ENCODE measurements around the gene MRPS6. TPM values are rescaled to one million over a fixed set of nuclear protein-coding genes. Genes with fewer than 3 reads are reported as not detected.

MRPS6 gene
- total RNA-seq, 1 donor from 2014 or later, result 40.2 TPM

GRCh38 chr21:34181431-34182039 is 108.2 kb downstream of the MRPS6 start:
- H3K4me1 Mint-ChIP-seq, result no peaks in the 10 kb centered on the region
- H3K4me3 Mint-ChIP-seq, result no peak overlapping the region
- intact Hi-C loops (cut with micrococcal nuclease), result no loop called here
- ATAC-seq (ENCODE audit: low read depth) (no peak), DNase-seq (no peak)
- no peaks in the 10 kb centered on the region for H3K36me3 Mint-ChIP-seq (ENCODE audit: low read depth)
- no peak for TF ChIP-seq CTCF (IDR thresholded peaks at IDR 0.05)
- POLR2A ChIA-PET, result no interaction called here
- no peaks in the 10 kb centered on the region for H3K9me3 Mint-ChIP-seq
- no peak overlapping the region for H3K27ac Mint-ChIP-seq
- no peaks in the 10 kb centered on the region for H3K27me3 Mint-ChIP-seq
- CTCF ChIA-PET, result no interaction called here

DNA sequence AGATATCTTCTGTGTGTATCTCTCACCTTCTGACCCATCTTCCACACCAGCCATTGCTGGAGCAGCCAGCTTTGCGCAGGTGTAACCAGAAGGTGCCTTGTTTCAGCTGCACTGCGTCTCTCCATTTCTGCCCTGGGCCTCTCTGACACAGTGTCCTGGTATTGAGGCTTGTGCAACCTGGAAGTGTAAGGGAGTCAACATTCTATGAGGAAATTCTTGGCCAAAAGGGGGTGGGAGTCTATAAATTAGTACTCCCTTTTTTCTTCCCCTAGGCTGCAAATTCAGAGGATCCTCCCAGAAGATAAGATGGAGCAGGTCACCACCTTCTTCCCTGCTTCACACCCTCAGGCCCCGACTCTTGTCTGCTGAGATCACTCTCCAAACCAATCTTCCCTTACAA is 109.1 kb downstream of the MRPS6 start:
- TF ChIP-seq CTCF (IDR thresholded peaks at IDR 0.05), result no peak
- ATAC-seq (ENCODE audit: low read depth) (no peak), DNase-seq (no peak)
- H3K36me3 Mint-ChIP-seq (ENCODE audit: low read depth), result no peaks in the 10 kb centered on the region
- no peaks in the 10 kb centered on the region for H3K4me1 Mint-ChIP-seq
- H3K27me3 Mint-ChIP-seq, result no peaks in the 10 kb centered on the region
- no peak overlapping the region for H3K4me3 Mint-ChIP-seq
- CTCF ChIA-PET, result no interaction called here
- H3K9me3 Mint-ChIP-seq, result no peaks in the 10 kb centered on the region
- no peak overlapping the region for H3K27ac Mint-ChIP-seq
- POLR2A ChIA-PET, result no interaction called here
- intact Hi-C loops (cut with micrococcal nuclease), result no loop called here

- no peak overlapping the region for H3K4me3 Mint-ChIP-seq
- intact Hi-C loops (cut with micrococcal nuclease), result no loop called here
- H3K27me3 Mint-ChIP-seq, result no peaks in the 10 kb centered on the region
- no peak for DNase-seq
- no peaks in the 10 kb centered on the region for H3K4me1 Mint-ChIP-seq
- H3K36me3 Mint-ChIP-seq (ENCODE audit: low read depth), result no peaks in the 10 kb centered on the region
- H3K9me3 Mint-ChIP-seq, result peaks cover 2% of the 10 kb centered on the region
- ChIA-PET CTCF (no interaction called here), POLR2A (interaction anchor here (0.6 kb wide), 1 partner anchor 18 kb away, joined by 3 read pairs; no protein-coding TSS in a partner anchor)
- ATAC-seq (ENCODE audit: low read depth), result no peak
- no peak for TF ChIP-seq CTCF (IDR thresholded peaks at IDR 0.05)
- H3K27ac Mint-ChIP-seq, result no peak overlapping the region
Measured at GRCh38 chr21:34183331-34183928, 110.1 kb downstream of the MRPS6 start.

GRCh38 chr21:34184232-34184631 is 110.9 kb downstream of the MRPS6 start:
- H3K36me3 Mint-ChIP-seq (ENCODE audit: low read depth), result peaks cover under 1% of the 10 kb centered on the region
- TF ChIP-seq CTCF (IDR thresholded peaks at IDR 0.05), result no peak
- ATAC-seq (ENCODE audit: low read depth), result no peak
- H3K4me3 Mint-ChIP-seq, result no peak overlapping the region
- H3K9me3 Mint-ChIP-seq, result peaks cover 9% of the 10 kb centered on the region
- H3K27ac Mint-ChIP-seq, result no peak overlapping the region
- intact Hi-C loops (cut with micrococcal nuclease), result no loop called here
- H3K27me3 Mint-ChIP-seq, result no peaks in the 10 kb centered on the region
- no peak for DNase-seq
- H3K4me1 Mint-ChIP-seq, result no peaks in the 10 kb centered on the region
- ChIA-PET POLR2A (no interaction called here), CTCF (interaction anchor here (0.6 kb wide), 1 partner anchor 283 kb away, joined by 3 read pairs; no protein-coding TSS in a partner anchor)

DNA sequence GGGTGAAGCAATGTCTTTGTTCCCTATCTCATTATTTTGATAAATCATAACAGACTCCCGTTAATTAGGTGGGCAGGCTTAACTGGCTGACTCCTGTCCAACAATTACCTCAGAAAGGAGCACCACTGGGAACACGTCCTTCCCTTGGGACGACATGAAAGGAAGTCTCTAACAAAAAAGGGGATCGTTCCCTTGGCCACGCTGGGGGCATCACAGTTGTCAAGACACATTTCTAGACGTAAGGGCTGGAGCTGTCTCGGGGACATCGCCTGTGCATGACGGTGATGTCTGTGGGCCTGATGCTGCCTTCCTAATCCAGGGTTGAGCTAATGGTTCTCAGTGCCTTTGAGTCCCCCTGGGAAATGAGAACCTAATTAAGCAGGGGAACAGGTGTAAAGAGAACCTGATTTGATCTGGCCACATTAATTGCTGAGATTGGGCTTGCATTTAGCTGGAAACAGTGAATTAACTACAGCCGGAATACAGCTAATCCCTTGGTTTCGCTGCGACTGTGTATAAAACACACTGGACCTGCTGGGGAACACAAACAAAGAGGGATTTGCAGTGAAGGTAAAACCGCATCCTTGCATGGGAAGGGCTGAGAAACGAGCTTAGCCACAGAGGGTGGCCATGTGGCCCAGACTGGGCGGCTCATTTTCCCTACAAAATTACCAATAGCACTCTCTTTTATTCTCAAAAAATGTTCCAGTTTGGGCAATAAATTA is 111.8 kb downstream of the MRPS6 start:
- peaks cover 16% of the 10 kb centered on the region for H3K9me3 Mint-ChIP-seq
- no peak for TF ChIP-seq CTCF (IDR thresholded peaks at IDR 0.05)
- ChIA-PET POLR2A (no interaction called here), CTCF (no interaction called here)
- ATAC-seq (ENCODE audit: low read depth), result no peak
- no peaks in the 10 kb centered on the region for H3K27me3 Mint-ChIP-seq
- no peak overlapping the region for H3K4me3 Mint-ChIP-seq
- no peak for DNase-seq
- H3K4me1 Mint-ChIP-seq, result no peaks in the 10 kb centered on the region
- no peak overlapping the region for H3K27ac Mint-ChIP-seq
- intact Hi-C loops (cut with micrococcal nuclease), result no loop called here
- H3K36me3 Mint-ChIP-seq (ENCODE audit: low read depth), result peaks cover 3% of the 10 kb centered on the region

All from activated B cell treated with CpG ODN at 0.5 μM for 24 hours (primary cell).